Measurements from ENCODE around the gene GOSR1. TPM values are rescaled to one million over a fixed set of nuclear protein-coding genes. Genes with fewer than 3 reads are reported as not detected.

GOSR1 gene
- polyA plus RNA-seq, 1 of the 3 experiments (the other 2 are of a cell fraction), result 13.7 TPM

DNA sequence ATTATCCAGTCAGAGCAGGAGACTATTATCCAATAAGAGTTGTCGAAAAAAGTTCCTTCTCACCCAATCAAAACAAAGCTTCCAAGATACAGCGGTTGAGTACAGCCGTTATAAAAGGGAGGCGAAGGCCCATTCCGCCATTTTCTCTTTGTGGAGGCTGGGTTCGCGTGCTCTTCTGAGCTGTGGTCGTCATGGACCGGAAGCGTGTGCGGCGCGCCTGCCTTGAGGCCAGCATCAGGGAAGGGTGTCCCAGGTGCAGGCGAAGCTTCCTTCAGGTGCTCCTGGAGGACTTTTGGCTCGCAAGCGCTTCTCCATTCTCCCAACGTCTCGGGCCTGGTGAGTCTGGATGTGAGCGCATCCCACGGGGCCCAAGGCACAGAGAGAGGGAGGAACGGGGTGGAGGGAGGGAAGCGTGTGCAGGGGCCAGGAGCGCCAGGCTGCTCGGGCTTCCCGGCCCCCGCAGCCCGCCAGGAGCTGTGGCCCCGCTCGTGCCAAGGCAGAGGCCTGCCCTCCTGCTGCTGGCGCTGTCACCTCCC lies 99.2 kb downstream of the GOSR1 start:
- Histone ChIP-seq H3K9me2 (no peaks in the 10 kb centered on the region), H3K9ac (no peak overlapping the region), H2AFZ (ENCODE audit: low read depth) (no peak overlapping the region), H3K9me3 (no peaks in the 10 kb centered on the region), H3F3A (replicated peaks; ENCODE audit: insufficient read depth) (no peaks in the 10 kb centered on the region), H3K4me1 (ENCODE audit: control insufficient read depth in 1 of 2, insufficient read depth in 2 of 2, low read depth in 1 of 2, low read length in 1 of 2) (no peaks in the 10 kb centered on the region; a peak in 1 of 4 replicates), H3K4me2 (no peak overlapping the region), H3K79me2 (ENCODE audit: insufficient read depth) (no peaks in the 10 kb centered on the region), H4K20me1 (ENCODE audit: insufficient read depth) (no peaks in the 10 kb centered on the region), H3K36me3 (replicated peaks in 1 of 2; ENCODE audit: control insufficient read depth in 1 of 2, insufficient read depth in 2 of 2, low read length in 1 of 2) (no peaks in the 10 kb centered on the region), H3K27ac (ENCODE audit: low read depth in 2 of 2, low read length in 1 of 2) (no peak overlapping the region), H3K4me3 (ENCODE audit: low read depth in 2 of 2, low read length in 1 of 2) (no peak overlapping the region), H3K27me3 (ENCODE audit: insufficient read depth) (no peaks in the 10 kb centered on the region)
- TF ChIP-seq EZH2phosphoT487 (IDR thresholded peaks at IDR 0.05; ENCODE audit: borderline replicate concordance, low read depth) (no peak), MEF2A (IDR thresholded peaks at IDR 0.05; ENCODE audit: borderline replicate concordance, low read depth) (no peak), TEAD4 (IDR thresholded peaks at IDR 0.05; ENCODE audit: borderline replicate concordance, insufficient read depth) (no peak), FOXM1 (IDR thresholded peaks at IDR 0.05; ENCODE audit: low read depth) (no peak), RFX5 (IDR thresholded peaks at IDR 0.05; ENCODE audit: low read length) (no peak)
- TF ChIP-seq, protein P1, sequence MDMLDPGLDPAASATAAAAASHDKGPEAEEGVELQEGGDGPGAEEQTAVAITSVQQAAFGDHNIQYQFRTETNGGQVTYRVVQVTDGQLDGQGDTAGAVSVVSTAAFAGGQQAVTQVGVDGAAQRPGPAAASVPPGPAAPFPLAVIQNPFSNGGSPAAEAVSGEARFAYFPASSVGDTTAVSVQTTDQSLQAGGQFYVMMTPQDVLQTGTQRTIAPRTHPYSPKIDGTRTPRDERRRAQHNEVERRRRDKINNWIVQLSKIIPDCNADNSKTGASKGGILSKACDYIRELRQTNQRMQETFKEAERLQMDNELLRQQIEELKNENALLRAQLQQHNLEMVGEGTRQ (IDR thresholded peaks at IDR 0.05; ENCODE audit: borderline replicate concordance, low read depth, low read length), result no peak
- TF ChIP-seq, protein P2, sequence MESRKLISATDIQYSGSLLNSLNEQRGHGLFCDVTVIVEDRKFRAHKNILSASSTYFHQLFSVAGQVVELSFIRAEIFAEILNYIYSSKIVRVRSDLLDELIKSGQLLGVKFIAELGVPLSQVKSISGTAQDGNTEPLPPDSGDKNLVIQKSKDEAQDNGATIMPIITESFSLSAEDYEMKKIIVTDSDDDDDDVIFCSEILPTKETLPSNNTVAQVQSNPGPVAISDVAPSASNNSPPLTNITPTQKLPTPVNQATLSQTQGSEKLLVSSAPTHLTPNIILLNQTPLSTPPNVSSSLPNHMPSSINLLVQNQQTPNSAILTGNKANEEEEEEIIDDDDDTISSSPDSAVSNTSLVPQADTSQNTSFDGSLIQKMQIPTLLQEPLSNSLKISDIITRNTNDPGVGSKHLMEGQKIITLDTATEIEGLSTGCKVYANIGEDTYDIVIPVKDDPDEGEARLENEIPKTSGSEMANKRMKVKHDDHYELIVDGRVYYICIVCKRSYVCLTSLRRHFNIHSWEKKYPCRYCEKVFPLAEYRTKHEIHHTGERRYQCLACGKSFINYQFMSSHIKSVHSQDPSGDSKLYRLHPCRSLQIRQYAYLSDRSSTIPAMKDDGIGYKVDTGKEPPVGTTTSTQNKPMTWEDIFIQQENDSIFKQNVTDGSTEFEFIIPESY (IDR thresholded peaks at IDR 0.05; ENCODE audit: borderline replicate concordance, low read depth), result no peak
- TF ChIP-seq, protein P3, sequence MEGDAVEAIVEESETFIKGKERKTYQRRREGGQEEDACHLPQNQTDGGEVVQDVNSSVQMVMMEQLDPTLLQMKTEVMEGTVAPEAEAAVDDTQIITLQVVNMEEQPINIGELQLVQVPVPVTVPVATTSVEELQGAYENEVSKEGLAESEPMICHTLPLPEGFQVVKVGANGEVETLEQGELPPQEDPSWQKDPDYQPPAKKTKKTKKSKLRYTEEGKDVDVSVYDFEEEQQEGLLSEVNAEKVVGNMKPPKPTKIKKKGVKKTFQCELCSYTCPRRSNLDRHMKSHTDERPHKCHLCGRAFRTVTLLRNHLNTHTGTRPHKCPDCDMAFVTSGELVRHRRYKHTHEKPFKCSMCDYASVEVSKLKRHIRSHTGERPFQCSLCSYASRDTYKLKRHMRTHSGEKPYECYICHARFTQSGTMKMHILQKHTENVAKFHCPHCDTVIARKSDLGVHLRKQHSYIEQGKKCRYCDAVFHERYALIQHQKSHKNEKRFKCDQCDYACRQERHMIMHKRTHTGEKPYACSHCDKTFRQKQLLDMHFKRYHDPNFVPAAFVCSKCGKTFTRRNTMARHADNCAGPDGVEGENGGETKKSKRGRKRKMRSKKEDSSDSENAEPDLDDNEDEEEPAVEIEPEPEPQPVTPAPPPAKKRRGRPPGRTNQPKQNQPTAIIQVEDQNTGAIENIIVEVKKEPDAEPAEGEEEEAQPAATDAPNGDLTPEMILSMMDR (IDR thresholded peaks at IDR 0.05), result no peak
- POLR2A ChIA-PET, result no interaction called here
- CTCF ChIA-PET, result no interaction called here
- 92% methylated on average over 22 of the region's 30 CpGs for WGBS (ENCODE audit: low lambda C conversion rate)
- DNase-seq, result no peak

Other genes starting within 250 kb of the GOSR1 start
- 0.02 and 0.12 TPM in 2 replicates for gene SLC6A4, start 241.7 kb upstream of the GOSR1 start, polyA plus RNA-seq (2012; rRNA removed)
- gene BLMH, start 185.5 kb upstream of the GOSR1 start, polyA plus RNA-seq (2012; rRNA removed), result 19.4 and 19.5 TPM in 2 replicates
- not detected in 2 replicates for gene TMIGD1, start 143.4 kb upstream of the GOSR1 start, polyA plus RNA-seq (2012; rRNA removed)
- 12.5 and 16.5 TPM in 2 replicates for gene CPD, start 98.5 kb upstream of the GOSR1 start, polyA plus RNA-seq (2012; rRNA removed)